Activated T-cell treated with anti-CD3 and anti-CD28 coated beads for 1 hour (primary cell): Measurements from ENCODE around the gene SLC7A14.

ENCODE experiments used
- DNase-seq: peaks from one replicate; pipeline ENCODE4 v3.0.0-alpha.2; 2020; ENCODE audit warnings: low read depth

The SLC7A14 gene

DNA sequence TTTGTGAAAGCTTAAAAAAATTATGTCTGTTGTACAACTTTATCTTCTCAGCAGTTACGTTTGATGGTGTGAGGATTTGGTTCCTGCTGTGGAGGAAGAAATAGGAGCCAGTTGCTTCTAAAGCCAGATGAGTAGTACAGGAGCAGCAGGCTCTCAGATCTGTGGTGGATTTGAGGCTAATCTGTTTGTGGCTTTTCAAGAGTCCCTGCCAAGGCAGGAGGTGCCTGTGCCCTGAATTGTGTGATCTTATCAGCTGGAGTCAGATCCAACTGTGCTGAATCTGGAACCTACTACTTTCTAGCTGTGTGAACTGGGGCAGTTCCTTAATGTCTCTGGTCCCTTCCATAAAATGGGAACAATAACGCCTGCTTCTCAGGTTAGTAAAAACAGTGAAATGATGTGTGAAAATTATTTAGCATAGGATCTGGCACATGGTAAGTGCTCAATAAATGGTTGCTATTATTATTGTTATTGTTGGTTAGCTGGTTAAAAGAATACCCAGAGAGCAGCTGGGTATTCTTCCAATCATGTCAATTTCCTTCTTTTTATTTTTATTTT, 159.6 kb downstream of the SLC7A14 start:
- no peak for DNase-seq

DNA sequence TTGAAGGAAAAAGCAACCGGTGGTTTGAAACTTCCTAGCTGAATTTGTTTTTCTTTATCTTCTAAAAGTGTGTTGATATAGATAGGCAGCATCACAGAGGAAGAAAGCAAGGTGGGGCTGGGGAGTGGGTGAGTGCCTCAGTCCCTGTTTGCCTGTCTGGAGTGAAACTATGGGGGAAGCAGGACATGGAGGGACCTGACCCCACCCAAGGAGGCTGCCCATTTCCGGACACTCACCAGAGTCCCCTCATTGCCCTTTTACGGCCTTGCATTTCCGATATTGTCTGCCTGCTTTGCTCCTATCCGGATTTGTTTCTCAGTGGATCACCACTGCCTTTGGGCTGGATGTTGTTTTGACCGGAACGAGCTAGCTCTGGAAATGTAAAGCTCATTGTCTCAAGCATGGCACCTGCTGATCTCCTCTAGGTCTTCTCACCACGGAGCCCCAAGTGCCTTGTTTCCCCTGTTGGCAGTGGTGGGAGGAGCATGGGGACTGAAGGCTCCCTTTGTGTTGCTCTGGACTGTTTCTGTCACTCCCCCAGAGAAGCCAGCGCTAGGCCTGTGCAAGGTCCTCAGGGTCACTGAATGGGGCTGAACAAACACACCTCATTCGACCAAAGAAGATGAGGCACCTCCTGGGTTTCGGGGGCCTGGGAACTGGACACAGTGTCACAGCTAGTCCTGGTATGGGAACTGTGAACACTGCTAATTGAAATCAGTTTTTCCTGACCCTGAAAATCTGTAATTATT, 160.2 kb downstream of the SLC7A14 start:
- DNase-seq: no peak

DNA sequence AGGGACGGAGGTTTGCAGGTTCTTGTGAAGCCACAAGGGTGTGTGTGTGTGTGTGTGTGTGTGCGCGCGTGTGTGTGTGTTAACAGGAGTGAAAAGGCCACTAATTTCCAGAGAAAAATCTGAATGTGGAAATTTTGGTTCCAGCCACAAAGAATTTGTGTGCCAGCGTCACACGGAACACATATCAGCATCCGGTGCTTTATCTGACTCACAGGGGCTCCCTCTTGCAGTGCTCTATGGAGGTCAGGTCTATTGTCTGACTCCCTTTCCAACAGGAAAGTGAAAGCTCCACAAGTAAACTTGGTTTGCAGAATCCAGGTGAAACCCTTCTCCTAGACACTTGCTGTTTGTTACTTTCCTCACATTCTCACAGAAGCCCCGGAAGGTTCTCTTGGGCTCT, 161.0 kb downstream of the SLC7A14 start:
- no peak for DNase-seq

DNA sequence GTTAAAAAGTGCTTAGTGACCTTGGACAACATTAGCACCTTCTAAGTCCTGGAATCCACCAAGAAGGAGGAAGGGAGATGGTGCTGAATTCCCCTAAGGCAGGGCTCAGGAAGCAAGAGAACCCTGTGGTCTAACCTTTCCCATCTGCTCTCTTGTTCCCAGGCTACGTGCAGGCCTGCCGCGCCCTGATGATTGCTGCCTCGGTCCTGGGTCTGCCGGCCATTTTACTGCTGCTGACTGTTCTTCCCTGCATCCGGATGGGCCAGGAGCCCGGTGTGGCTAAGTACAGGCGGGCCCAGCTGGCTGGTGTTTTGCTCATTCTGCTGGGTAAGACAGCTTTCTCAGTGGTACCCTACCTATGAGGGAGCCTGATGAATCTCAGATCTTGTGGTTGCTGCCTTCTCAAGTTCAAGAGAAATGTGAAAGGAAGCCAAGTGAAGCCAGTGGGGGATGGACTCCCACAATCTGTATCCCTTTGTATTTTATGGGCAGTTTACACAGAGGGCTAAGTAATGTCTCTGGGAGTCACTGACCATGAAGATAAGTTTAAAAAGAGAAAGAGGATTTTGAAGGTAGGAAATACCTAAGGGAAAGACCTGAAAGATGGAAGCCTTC, 162.8 kb downstream of the SLC7A14 start:
- DNase-seq: no peak

DNA sequence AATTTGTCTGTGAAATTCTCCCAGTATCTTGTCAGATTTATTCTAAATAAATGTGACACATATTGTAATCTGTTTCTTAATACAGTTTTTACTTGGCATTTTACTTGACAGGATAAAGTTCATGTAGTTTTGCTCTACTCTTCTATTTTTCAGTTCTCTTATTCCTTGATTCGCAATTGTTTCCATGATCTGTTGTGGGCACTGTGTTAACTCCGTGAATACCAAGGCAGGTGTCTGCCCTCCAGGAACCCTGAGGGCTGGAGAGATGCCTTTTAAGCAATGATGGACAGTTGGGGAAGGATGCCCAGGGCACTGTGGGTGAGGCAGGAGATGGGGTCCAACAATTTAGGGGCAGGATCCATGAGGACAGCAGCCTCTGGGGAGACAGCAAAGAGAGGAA, 164.1 kb downstream of the SLC7A14 start:
- DNase-seq: no peak

DNA sequence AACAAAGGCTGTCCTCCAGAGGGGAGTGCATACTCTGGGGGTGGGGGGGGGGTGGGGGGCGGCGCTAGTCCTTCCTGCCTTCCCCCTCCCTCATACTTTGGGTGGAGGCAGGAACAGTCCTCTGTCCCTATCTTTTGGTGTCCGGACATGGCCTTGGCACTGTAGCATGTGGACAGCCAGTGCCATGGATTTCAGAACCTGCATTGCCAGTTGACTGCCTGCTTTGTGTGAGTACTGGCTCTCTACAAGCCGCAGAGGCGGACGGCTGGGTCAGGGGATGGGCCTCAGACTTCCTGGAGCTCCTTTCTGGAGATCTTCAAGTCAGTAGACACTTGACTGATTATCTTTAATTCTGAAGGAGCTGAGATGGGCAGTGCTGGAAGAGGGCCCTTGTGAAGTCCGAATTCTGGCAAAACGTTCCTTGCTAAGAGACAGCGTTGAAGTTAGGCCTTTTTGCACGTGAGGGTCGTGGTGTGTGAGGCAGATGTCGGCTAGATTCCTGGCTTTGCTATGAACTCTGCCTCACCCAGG, 164.7 kb downstream of the SLC7A14 start:
- DNase-seq: no peak

DNA sequence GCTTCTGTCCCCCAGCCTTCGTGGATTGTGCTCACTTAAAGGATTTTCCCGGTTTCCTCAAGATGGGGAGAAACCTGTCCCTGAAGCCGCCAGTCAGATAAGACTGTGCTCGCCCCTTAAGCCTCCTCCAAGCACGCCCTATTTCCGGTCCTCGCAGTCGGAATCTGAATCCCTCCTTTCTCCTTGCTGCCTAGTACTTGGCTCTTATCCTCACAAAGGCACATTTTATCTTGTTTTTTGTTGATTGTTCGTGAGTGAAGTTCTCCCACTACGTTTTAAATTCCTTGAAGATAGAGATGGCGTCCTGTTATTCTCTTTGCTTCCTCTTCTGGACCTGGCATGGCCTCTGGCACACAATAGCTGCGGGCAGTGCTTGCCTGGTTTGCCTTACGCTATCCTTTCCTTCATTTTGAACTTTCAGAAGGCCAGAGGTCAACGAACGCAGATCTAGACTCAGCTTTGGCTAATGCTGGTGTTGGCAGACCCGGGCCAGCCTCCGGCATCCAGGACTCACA, 165.5 kb downstream of the SLC7A14 start:
- DNase-seq: no peak

DNA sequence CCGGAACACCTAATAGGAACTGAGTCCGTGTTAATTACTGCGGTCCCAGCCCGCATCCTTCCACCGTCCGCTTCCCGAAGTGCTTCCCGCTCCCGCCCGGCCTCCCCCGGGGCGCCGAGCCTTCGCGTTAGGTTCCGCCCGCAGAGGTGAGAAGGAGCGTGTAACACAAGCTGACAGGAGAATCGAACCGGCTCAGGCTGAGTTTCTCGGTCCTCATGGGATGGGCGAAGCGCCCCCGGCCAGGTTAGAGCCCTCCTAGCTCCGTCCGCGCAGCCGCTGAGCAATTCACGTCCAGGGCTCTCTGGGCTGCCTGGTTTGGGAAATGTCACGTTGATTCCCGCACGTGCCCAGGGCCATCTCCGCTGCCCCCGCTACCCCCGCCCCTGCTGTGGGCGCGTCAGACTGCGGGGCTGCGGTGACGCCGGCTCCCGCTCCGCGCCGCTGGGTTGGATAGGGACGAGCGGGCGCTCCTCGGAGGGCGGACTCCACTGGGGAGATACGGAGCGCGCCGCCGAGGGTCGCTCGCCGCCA, 166.3 kb downstream of the SLC7A14 start:
- DNase-seq: no peak

DNA sequence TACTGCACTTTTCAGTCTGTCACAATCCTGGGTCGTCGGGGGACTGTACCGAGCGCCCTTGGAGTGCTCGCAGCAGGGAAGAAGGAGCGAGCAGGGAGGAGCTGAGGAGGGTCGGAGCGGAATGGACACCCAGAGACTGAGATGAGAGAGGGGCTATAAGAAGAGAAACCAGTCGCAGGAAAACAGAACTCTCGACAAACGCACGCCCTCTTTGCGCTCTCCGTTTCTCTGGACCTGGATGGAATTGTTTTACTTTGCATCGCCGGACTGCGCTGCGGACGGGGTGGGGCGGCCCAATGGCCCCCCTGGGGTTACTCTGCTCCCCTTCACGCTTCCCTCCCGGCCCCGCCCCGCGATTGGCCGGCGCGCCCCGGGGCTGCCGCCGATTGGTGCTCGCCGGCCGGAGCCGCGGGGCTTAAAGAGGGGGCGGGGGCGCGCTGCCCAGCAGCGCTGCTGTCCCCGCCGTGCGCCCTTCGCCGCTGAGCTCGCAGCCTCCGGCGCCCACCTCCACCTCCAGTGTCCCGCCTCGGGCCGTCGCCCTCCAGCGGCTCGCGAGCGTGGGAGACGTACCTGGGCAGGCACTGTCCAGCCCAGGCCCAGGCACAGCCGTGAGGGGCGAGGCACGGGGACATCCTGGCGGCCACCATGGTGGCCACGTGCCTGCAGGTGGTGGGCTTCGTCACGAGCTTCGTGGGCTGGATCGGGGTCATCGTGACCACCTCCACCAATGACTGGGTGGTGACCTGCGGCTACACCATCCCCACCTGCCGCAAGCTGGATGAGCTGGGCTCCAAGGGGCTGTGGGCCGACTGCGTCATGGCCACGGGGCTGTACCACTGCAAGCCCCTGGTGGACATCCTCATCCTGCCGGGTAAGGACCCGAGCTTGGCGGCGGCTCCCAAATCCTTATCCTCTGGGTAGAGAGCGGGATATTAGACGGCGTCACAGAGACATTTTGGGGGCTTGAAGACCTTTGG, 167.2 kb downstream of the SLC7A14 start, which contains the start of gene CLDN11:
Gene CLDN11, plus strand, starts transcription at position 447 of the 977 bp plus-strand sequence. Its CDS starts 199 bp downstream, at position 646.
- no peak for DNase-seq

DNA sequence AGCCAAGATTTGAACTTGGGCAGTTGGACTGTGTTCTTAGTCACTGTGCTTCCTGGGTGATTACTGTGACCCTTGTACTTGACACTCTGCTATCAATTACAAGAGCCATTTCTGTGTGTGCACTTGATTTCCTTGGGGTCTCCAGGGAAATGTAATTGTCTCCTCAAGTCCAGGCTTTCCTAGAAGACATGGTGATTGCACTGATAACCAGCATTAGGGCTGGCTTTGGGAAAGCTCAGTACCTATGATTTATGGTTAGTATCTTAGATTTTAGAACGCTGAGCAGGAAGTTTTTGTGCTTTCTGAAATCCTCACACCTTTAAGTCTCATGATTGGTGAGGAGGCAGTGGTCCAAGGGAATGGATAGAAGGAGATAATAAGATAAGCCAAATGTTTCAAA, 168.8 kb downstream of the SLC7A14 start:
- DNase-seq: no peak

DNA sequence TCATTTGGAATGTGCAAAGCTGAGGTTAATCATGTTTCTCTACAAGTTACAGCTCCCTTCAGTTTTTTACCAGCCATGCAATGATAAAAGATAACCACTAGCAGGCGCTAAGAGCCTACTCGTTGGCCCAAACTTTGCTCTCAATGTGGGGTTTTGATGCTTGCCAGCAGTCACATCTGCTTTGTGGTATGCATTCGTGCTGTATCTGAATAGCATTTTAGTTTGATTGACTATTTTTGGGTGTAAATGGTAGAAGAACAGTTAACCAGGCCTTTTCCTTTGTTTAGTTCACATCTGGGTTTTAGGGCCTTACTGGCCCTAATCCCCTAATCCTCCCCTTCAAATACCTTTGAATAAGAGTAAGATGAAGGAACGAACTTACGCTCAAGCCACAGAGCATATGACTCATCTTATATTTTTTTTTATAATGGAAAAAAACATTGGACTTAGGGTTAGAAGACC, 171.6 kb downstream of the SLC7A14 start:
- peak; percentile 8 for DNase-seq

DNA sequence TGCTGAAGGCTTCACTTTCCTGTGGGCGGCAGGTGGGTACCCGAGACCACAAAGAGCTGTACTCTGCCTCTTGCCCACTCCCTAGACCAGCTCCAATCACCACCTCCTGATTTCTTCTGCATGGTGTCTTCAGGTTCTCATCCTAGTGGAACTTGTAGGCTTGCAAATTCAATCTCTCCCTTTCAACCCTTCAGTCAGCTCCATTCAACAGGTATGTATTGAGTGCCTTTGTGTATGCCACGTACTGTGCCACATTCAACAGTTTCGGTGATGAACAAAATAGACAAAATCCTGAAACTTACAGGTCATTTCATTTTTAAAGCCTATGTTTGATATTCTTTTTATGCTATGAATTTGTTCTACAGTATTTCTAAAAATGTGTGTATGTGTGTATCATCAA, 172.6 kb downstream of the SLC7A14 start:
- no peak for DNase-seq

DNA sequence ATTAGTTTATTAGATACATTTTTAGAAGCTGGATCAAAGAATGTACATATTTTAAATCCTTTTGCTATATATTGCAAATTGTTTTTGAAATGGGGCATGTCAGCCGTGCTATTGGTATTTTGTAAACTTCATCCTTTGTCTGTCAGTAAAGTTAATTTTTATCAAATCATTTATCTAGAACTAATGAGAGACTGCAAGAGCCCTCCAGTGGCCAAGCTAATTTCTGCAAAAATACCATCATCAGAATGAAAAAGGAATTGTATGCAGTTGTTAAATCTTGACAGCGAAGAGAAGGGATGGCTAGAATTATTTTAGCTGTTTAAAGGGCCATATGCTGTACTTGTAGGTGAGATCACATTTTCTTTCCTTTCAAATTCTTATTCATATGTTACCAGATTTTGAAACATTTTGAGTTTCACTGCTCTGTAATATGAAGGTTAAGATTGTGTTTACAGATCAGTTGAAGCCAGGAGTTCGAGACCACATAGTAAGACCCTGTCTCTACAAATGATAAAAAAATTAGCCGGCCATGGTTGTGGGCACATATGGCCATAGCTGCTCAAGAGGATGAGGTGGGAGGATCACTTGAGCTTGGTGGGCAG, 175.3 kb downstream of the SLC7A14 start:
- DNase-seq: no peak
